ENCODE data around the gene PRRT2.

DNA sequence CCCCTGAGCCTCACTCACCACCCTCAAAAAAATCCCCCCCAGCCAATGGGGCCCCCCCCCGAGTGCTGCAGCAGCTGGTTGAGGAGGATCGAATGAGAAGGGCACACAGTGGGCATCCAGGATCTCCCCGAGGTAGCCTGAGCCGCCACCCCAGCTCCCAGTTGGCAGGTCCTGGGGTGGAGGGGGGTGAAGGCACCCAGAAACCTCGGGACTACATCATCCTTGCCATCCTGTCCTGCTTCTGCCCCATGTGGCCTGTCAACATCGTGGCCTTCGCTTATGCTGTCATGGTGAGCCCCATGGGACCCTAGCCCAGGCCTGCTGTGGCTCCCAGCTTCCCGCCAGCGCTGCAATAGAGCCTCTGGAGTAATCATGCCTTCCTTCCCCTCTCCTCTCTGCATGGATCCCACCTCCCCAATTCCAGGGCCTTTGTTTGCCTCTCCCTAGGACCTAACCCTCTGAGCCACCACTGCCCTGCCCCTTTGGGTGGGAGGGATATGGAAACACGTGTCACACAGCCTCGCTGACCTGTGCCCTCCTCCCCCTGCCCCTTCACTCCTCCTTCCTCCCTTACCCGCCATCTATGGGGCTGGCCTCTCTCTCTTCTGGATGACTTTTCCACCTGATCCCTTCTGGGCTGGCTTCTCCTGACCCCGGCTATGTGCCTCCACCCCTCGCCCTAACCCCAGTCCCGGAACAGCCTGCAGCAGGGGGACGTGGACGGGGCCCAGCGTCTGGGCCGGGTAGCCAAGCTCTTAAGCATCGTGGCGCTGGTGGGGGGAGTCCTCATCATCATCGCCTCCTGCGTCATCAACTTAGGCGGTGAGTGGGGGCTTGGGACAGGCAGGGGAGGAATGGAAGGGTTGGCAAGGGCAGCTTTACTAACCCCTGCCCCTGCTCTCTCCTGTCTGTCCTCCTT is 1.9 kb downstream of the PRRT2 start:
- TF ChIP-seq, protein P1, sequence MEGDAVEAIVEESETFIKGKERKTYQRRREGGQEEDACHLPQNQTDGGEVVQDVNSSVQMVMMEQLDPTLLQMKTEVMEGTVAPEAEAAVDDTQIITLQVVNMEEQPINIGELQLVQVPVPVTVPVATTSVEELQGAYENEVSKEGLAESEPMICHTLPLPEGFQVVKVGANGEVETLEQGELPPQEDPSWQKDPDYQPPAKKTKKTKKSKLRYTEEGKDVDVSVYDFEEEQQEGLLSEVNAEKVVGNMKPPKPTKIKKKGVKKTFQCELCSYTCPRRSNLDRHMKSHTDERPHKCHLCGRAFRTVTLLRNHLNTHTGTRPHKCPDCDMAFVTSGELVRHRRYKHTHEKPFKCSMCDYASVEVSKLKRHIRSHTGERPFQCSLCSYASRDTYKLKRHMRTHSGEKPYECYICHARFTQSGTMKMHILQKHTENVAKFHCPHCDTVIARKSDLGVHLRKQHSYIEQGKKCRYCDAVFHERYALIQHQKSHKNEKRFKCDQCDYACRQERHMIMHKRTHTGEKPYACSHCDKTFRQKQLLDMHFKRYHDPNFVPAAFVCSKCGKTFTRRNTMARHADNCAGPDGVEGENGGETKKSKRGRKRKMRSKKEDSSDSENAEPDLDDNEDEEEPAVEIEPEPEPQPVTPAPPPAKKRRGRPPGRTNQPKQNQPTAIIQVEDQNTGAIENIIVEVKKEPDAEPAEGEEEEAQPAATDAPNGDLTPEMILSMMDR (IDR thresholded peaks at IDR 0.05 in 8 of 11, conservative IDR thresholded peaks at IDR 0.05 in 3 of 11): no peak
- TF ChIP-seq POLR2A (IDR thresholded peaks at IDR 0.05): no peak
- no peak for TF ChIP-seq POLR2AphosphoS5 (IDR thresholded peaks at IDR 0.05)

All from spleen (tissue), 7 donors.